Measurements from ENCODE around the gene CAMKMT. TPM values are rescaled to one million over a fixed set of nuclear protein-coding genes. Genes with fewer than 3 reads are reported as not detected.

Gene CAMKMT
- total RNA-seq, 1 experiment from 2014 or later = 17.4 TPM

- Mint-ChIP-seq H3K27ac (peak overlapping the region; percentile 31 to 98 (median 95)), H3K27me3 (ENCODE audit: low read depth) (peaks cover 12% of the 10 kb centered on the region), H3K9me3 (peaks cover 10 to 18% of the 10 kb centered on the region in 2 experiments), H3K4me1 (peaks cover 52 to 55% of the 10 kb centered on the region in 2 experiments), H3K36me3 (ENCODE audit: insufficient read depth in 1 of 3, low read depth in 3 of 3) (peaks cover 4 to 27% (median 5%) of the 10 kb centered on the region in 3 experiments; a peak in 6 of 7 replicates), H3K4me3 (peak overlapping the region in 1 of 2 experiments; percentile 24; a peak in 1 of 5 replicates)
- DNase-seq = no peak
- Histone ChIP-seq H2BK15ac (ENCODE audit: low read depth, low read length) (no peak overlapping the region), H3K27ac (ENCODE audit: insufficient read length, low read depth, low read length) (no peak overlapping the region), H3K23ac (ENCODE audit: insufficient read length, low read depth, low read length) (no peak overlapping the region), H2AFZ (ENCODE audit: low read length) (no peak overlapping the region), H3K56ac (ENCODE audit: insufficient read length, low read depth, low read length) (no peak overlapping the region), H4K91ac (ENCODE audit: insufficient read length, low read depth, low read length) (no peak overlapping the region), H3K4me2 (ENCODE audit: insufficient read depth, insufficient read length, low read length) (no peak overlapping the region), H3K4ac (ENCODE audit: low read depth, low read length) (no peak overlapping the region), H3K4me1 (ENCODE audit: insufficient read depth, low read length) (peaks cover 3% of the 10 kb centered on the region; the same call in 1 of the 2 replicates), H3K23me2 (ENCODE audit: insufficient read length, low read depth, low read length, poor library complexity, severe bottlenecking) (no peaks in the 10 kb centered on the region), H3K14ac (ENCODE audit: insufficient read depth, low read length) (no peak overlapping the region), H4K20me1 (ENCODE audit: control insufficient read depth, insufficient read depth, insufficient read length) (no peaks in the 10 kb centered on the region), H2BK12ac (ENCODE audit: insufficient read length, low read depth, low read length) (no peak overlapping the region), H3K9ac (ENCODE audit: extremely low read depth, insufficient read length, low read length) (no peak overlapping the region), H3K18ac (ENCODE audit: insufficient read length, low read depth, low read length) (no peak overlapping the region), H2BK5ac (ENCODE audit: insufficient read length, low read length) (no peak overlapping the region), H3T11ph (ENCODE audit: low read length) (no peak overlapping the region), H2BK20ac (ENCODE audit: low read depth, low read length, poor library complexity, severe bottlenecking) (no peak overlapping the region), H2BK120ac (ENCODE audit: low read depth, low read length, poor library complexity, severe bottlenecking) (no peak overlapping the region), H4K8ac (replicated peaks; ENCODE audit: insufficient read length, low read depth, low read length) (no peak overlapping the region), H3K9me3 (ENCODE audit: control insufficient read depth, low read depth, low read length) (no peaks in the 10 kb centered on the region), H3K27me3 (ENCODE audit: insufficient read depth, low read length) (no peaks in the 10 kb centered on the region), H3K79me1 (ENCODE audit: insufficient read depth, low read depth, low read length, poor library complexity, severe bottlenecking) (no peaks in the 10 kb centered on the region), H2AK5ac (ENCODE audit: insufficient read length, low read length) (no peak overlapping the region), H4K5ac (ENCODE audit: insufficient read length, low read depth, low read length) (no peak overlapping the region), H3K79me2 (ENCODE audit: insufficient read depth, low read length) (no peaks in the 10 kb centered on the region)
- TF ChIP-seq CTCF (conservative IDR thresholded peaks at IDR 0.05) = no peak
- no CpG with 5 or more reads among the region's 5 CpGs for WGBS (ENCODE audit: extremely low coverage, insufficient read length, low lambda C conversion rate)
Observed at GRCh38 chr2:44789446-44789845, 427.7 kb downstream of the CAMKMT start.

All from H9 (cell line).